ENCODE measurements around the gene SYT2.

DNA sequence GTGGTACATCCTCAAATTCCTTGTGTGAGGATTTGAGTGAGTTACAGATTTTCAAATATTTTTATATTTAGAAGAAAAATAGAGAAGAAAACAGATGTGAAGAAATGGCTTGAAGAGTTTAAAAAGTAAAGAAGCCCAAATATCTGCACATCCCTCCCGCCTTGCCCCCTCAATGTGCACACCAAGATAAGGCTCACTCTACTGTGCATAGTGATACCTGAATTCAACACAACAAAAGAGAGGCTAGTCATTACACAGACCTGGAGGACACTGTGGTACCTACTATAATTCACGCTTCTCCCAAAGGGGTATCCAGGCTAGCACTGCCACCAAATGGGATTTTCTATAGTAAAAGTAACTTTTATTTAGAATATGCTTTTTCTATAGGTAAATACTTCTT lies 44.0 kb upstream of the SYT2 start:
- TF ChIP-seq, protein P1, sequence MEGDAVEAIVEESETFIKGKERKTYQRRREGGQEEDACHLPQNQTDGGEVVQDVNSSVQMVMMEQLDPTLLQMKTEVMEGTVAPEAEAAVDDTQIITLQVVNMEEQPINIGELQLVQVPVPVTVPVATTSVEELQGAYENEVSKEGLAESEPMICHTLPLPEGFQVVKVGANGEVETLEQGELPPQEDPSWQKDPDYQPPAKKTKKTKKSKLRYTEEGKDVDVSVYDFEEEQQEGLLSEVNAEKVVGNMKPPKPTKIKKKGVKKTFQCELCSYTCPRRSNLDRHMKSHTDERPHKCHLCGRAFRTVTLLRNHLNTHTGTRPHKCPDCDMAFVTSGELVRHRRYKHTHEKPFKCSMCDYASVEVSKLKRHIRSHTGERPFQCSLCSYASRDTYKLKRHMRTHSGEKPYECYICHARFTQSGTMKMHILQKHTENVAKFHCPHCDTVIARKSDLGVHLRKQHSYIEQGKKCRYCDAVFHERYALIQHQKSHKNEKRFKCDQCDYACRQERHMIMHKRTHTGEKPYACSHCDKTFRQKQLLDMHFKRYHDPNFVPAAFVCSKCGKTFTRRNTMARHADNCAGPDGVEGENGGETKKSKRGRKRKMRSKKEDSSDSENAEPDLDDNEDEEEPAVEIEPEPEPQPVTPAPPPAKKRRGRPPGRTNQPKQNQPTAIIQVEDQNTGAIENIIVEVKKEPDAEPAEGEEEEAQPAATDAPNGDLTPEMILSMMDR (conservative IDR thresholded peaks at IDR 0.05 in 1 of 2, IDR thresholded peaks at IDR 0.05 in 1 of 2; ENCODE audit: extremely low read depth in 1 of 2, insufficient read depth in 1 of 2, low read depth in 1 of 2, low read length in 2 of 2), result no peak
- TF ChIP-seq EZH2 (IDR thresholded peaks at IDR 0.05; ENCODE audit: borderline replicate concordance, low read length), result no peak

All from mammary epithelial cell (primary cell).